IMR-90 (cell line): ENCODE measurements around the gene DSE. TPM values are rescaled to one million over a fixed set of nuclear protein-coding genes. Genes with fewer than 3 reads are reported as not detected.
A peak's percentile ranks its signal among the peaks of the same experiment; 100 is the strongest.

Experiments used
- ATAC-seq: fragments of 200-7000 bp; cut with Tn5 transposase; 2 replicates; pipeline ENCODE4 v1.9.1; 2020; ENCODE audit warnings: low read depth, mild to moderate bottlenecking, moderate library complexity
- BruUV-seq: library from RNA; stranded (reverse); fragments of 400-500 nt; replicated peaks from 2 replicates; lab custom pipeline; 2021; lab: Mats Ljungman, UMichigan
- CTCF ChIA-PET: fragments of 300-600 bp; formaldehyde crosslinking; extraction: SDS; loops from one replicate; lab custom pipeline; 2021; ENCODE audit warnings: antibody characterized with exemption; lab: Yijun Ruan, JAX
- POLR2A ChIA-PET: fragments of 300-600 bp; sonication (Branson Sonifier 250); formaldehyde crosslinking; loops from one replicate; lab custom pipeline; 2022; ENCODE audit warnings: antibody characterized with exemption; ENCODE audit not compliant: unreplicated experiment; lab: Charles Lee
- DNase-seq: peaks from one replicate; pipeline ENCODE4 v3.0.0; 2013
- H2AFZ ChIP-seq: replicated peaks from 2 replicates; pipeline ENCODE3; 2013; ENCODE audit warnings: low read length, mild to moderate bottlenecking; ENCODE audit not compliant: poor library complexity
- H2AK5ac ChIP-seq: 2 replicates; pipeline ENCODE4 v1.6.1; 2013; ENCODE audit warnings: low read depth, low read length, inconsistent platforms
- H2AK9ac ChIP-seq: replicated peaks from 2 replicates; pipeline ENCODE3; 2013; ENCODE audit warnings: mild to moderate bottlenecking, low read depth, low read length, moderate library complexity; ENCODE audit not compliant: poor library complexity
- H2BK120ac ChIP-seq: 2 replicates; pipeline ENCODE4 v1.6.1; 2013; ENCODE audit warnings: low read depth, low read length, inconsistent platforms
- H2BK15ac ChIP-seq: 3 replicates; pipeline ENCODE4 v1.6.1; 2013; ENCODE audit warnings: low read depth, low read length, inconsistent platforms
- H2BK20ac ChIP-seq: 2 replicates; pipeline ENCODE4 v1.6.1; 2013; ENCODE audit warnings: low read depth, mild to moderate bottlenecking, inconsistent platforms, low read length, moderate library complexity
- H2BK5ac ChIP-seq: 2 replicates; pipeline ENCODE4 v1.6.1; 2013; ENCODE audit warnings: mild to moderate bottlenecking, low read depth, low read length, inconsistent platforms; ENCODE audit not compliant: poor library complexity, severe bottlenecking
- H3K14ac ChIP-seq: replicated peaks from 2 replicates; pipeline ENCODE4 v1.6.1; 2013; ENCODE audit warnings: low read depth, low read length, inconsistent platforms
- H3K18ac ChIP-seq: 2 replicates; pipeline ENCODE4 v1.6.1; 2013; ENCODE audit warnings: low read depth, low read length, control low read depth
- H3K23ac ChIP-seq: 2 replicates; pipeline ENCODE4 v1.6.1; 2013; ENCODE audit warnings: low read depth, low read length, inconsistent platforms
- H3K27ac ChIP-seq: 2 replicates; pipeline ENCODE4 v1.5.1; 2013; ENCODE audit warnings: mild to moderate bottlenecking, control low read depth, low read length; ENCODE audit not compliant: insufficient read depth
- H3K27me3 ChIP-seq: 2 replicates; pipeline ENCODE4 v1.6.1; 2013; ENCODE audit warnings: low read length; ENCODE audit not compliant: control insufficient read depth, insufficient read depth
- H3K36me3 ChIP-seq: 2 replicates; pipeline ENCODE4 v1.6.1; 2013; ENCODE audit warnings: low read length, mixed read lengths; ENCODE audit not compliant: control insufficient read depth, insufficient read depth
- H3K4ac ChIP-seq: 2 replicates; pipeline ENCODE4 v1.6.1; 2013; ENCODE audit warnings: low read depth, low read length, inconsistent platforms
- H3K4me1 ChIP-seq: 2 replicates; pipeline ENCODE4 v1.6.1; 2013; ENCODE audit warnings: low read length, mixed read lengths; ENCODE audit not compliant: control insufficient read depth, insufficient read depth
- H3K4me2 ChIP-seq: 2 replicates; pipeline ENCODE4 v1.6.1; 2013; ENCODE audit warnings: low read depth, mild to moderate bottlenecking, control low read depth, low read length, moderate library complexity
- H3K4me3 ChIP-seq: 2 replicates; pipeline ENCODE4 v1.5.1; 2013; ENCODE audit warnings: low read depth, mild to moderate bottlenecking, control low read depth, low read length, moderate library complexity; ENCODE audit not compliant: insufficient read depth
- H3K56ac ChIP-seq: 2 replicates; pipeline ENCODE4 v1.6.1; 2013; ENCODE audit warnings: low read length, inconsistent platforms; ENCODE audit not compliant: insufficient read depth; ENCODE audit errors: extremely low read depth
- H3K79me1 ChIP-seq, 2 experiments: 2 replicates each; pipeline ENCODE4 v1.6.1; 2013; ENCODE audit warnings: low read length in 2 of 2, inconsistent platforms in 1 of 2, low read depth in 1 of 2
- H3K9ac ChIP-seq: 2 replicates; pipeline ENCODE4 v1.6.1; 2013; ENCODE audit warnings: low read depth, low read length, control low read depth
- H3K9me1 ChIP-seq: 2 replicates; pipeline ENCODE4 v1.6.1; 2013; ENCODE audit warnings: low read length, inconsistent platforms; ENCODE audit not compliant: insufficient read depth
- H3K9me3 ChIP-seq: 2 replicates; pipeline ENCODE4 v1.6.1; 2013; ENCODE audit warnings: low read length; ENCODE audit not compliant: control insufficient read depth, insufficient read depth
- H4K20me1 ChIP-seq: 2 replicates; pipeline ENCODE4 v1.6.1; 2013; ENCODE audit warnings: low read length, inconsistent platforms; ENCODE audit not compliant: insufficient read depth
- H4K5ac ChIP-seq: 2 replicates; pipeline ENCODE4 v1.6.1; 2013; ENCODE audit warnings: mild to moderate bottlenecking, low read depth, low read length, control low read depth
- H4K8ac ChIP-seq, 2 experiments: 2 replicates each; pipeline ENCODE4 v1.6.1; 2013; ENCODE audit warnings: low read depth in 2 of 2, low read length in 2 of 2, control low read depth in 1 of 2, inconsistent platforms in 1 of 2
- H4K91ac ChIP-seq: 2 replicates; pipeline ENCODE4 v1.6.1; 2013; ENCODE audit warnings: low read depth, low read length, inconsistent platforms; ENCODE audit not compliant: insufficient read depth
- BHLHE40 ChIP-seq: fragments of 150-350 bp; IDR thresholded peaks from 2 replicates; pipeline ENCODE4 v1.6.1; 2016; ENCODE audit warnings: mild to moderate bottlenecking, low read depth, low read length
- ELK1 ChIP-seq: fragments of 150-350 bp; IDR thresholded peaks from 2 replicates; pipeline ENCODE4 v1.6.1; 2016; ENCODE audit warnings: low read depth, mild to moderate bottlenecking, low read length, moderate library complexity, borderline replicate concordance
- MXI1 ChIP-seq: IDR thresholded peaks from 2 replicates; pipeline ENCODE4 v1.6.1; 2012; ENCODE audit warnings: low read depth, mild to moderate bottlenecking, low read length, moderate library complexity, borderline replicate concordance
- WGBS, 2 experiments: methylation state at CpG; one replicate each; pipeline versions ENCODE4 v1.1.5 to v1.1.7; 2013; ENCODE audit warnings: missing lambda C conversion rate in 2 of 2; ENCODE audit not compliant: insufficient read length in 1 of 2; ENCODE audit errors: extremely low coverage in 2 of 2; 5-methylcytosine and 5-hydroxymethylcytosine counted together
- dilution Hi-C: fragments of 300-500 bp; cut with HindIII; formaldehyde crosslinking; loops from one replicate; pipeline ENCODE4 v1.14.3; 2018; ENCODE audit warnings: low sequenced_read_pairs; ENCODE audit not compliant: unreplicated experiment
- in situ Hi-C: fragments of 300-500 bp; cut with MboI; formaldehyde crosslinking; loops from 3 replicates; pipeline ENCODE4 v1.14.3; 2019; ENCODE audit warnings: low sequenced_read_pairs, inconsistent platforms, mixed read lengths
- intact Hi-C: fragments of 100-400 bp; cut with micrococcal nuclease; formaldehyde crosslinking; loops from 2 replicates; pipeline ENCODE4 v1.10.0; 2022
- polyA plus RNA-seq, 3 experiments: library from polyadenylated mRNA; depleted of rRNA; stranded (reverse); fragments of >200 nt; gene quantifications; 2 replicates each; pipeline ENCODE4 v1.2.3, GENCODE V29; 2012; ENCODE audit warnings: low replicate concordance in 1 of 3
- total RNA-seq: library from RNA; depleted of rRNA; stranded (reverse); fragments of >200 nt; gene quantifications from 2 replicates; pipeline ENCODE4 v1.2.3, GENCODE V29; 2012

Gene DSE
- total and polyA plus RNA-seq, 2 of the 4 experiments (the other 2 are of a cell fraction): 48.0 to 154 TPM

GRCh38 chr6:116373300-116373699 lies 2.6 kb downstream of the DSE start:
- TF ChIP-seq MXI1: no peak
- no peak for TF ChIP-seq BHLHE40
- no peak for TF ChIP-seq ELK1
- peaks cover 11% of the 10 kb centered on the region for H3K4me1 ChIP-seq
- no peak overlapping the region for H3K14ac ChIP-seq
- TSS peak; percentile 19 for BruUV-seq
- no peak overlapping the region; the same call in 1 of the 2 replicates for H3K23ac ChIP-seq
- H3K4ac ChIP-seq: no peak overlapping the region
- DNase-seq (peak; percentile 28), ATAC-seq (no peak)
- no peak overlapping the region for H2AK5ac ChIP-seq
- H3K18ac ChIP-seq: no peak overlapping the region
- dilution Hi-C loops (no loop called here), intact Hi-C loops (loop anchor here (5.0 kb wide), 1 partner anchor 86 kb away; no protein-coding TSS in a partner anchor), in situ Hi-C loops (no loop called here)
- peak overlapping the region; percentile 52 for H3K4me2 ChIP-seq
- H3K27me3 ChIP-seq: no peaks in the 10 kb centered on the region
- no peak overlapping the region for H3K4me3 ChIP-seq
- H3K56ac ChIP-seq: no peak overlapping the region
- WGBS, 2 experiments: 100% methylated on average over 2 of the region's 6 CpGs; no CpG with 5 or more reads in 1 of the 2 experiments
- H4K5ac ChIP-seq: no peak overlapping the region
- H2BK120ac ChIP-seq: no peak overlapping the region
- H3K9ac ChIP-seq: no peak overlapping the region
- no peak overlapping the region for H2AFZ ChIP-seq
- H2BK5ac ChIP-seq: no peak overlapping the region
- no peaks in the 10 kb centered on the region for H3K36me3 ChIP-seq
- H3K27ac ChIP-seq: no peak overlapping the region
- H2BK15ac ChIP-seq: no peak overlapping the region
- H3K9me1 ChIP-seq: peaks cover 12% of the 10 kb centered on the region
- H4K20me1 ChIP-seq: peaks cover 34% of the 10 kb centered on the region
- peaks cover 25 to 56% of the 10 kb centered on the region in 2 experiments for H3K79me1 ChIP-seq
- no peak overlapping the region for H2AK9ac ChIP-seq
- ChIA-PET CTCF (no interaction called here), POLR2A (no interaction called here)
- H4K91ac ChIP-seq: no peak overlapping the region
- no peak overlapping the region for H4K8ac ChIP-seq
- H2BK20ac ChIP-seq: no peak overlapping the region
- H3K9me3 ChIP-seq: no peaks in the 10 kb centered on the region
